HL-60/S4 (cell line): ENCODE measurements around the gene IMPG2.
"Not testable (repeated sequence)": the region's sequence is repeated elsewhere in the genome, so short reads cannot be mapped to it uniquely, and the experiment has no call there.

Experiments used
- in situ Hi-C: fragments of 300-500 bp; cut with MboI; formaldehyde crosslinking; loops from 2 replicates; pipeline ENCODE4 v1.14.3; 2022; ENCODE audit warnings: low sequenced_read_pairs

The IMPG2 gene

GRCh38 chr3:101320475-101320874 lies at the start of gene IMPG2:
Gene IMPG2, minus strand, starts transcription at chr3:101320575. Its CDS starts 203 bp downstream, at chr3:101320372.
- in situ Hi-C loops = no loop called here

- in situ Hi-C loops = no loop called here
Observed at GRCh38 chr3:101362406-101362805, 42.0 kb upstream of the IMPG2 start.

- in situ Hi-C loops = no loop called here
Observed at GRCh38 chr3:101351829-101352228, 31.5 kb upstream of the IMPG2 start.

- in situ Hi-C loops = no loop called here
Observed at GRCh38 chr3:101340591-101340990, 20.2 kb upstream of the IMPG2 start.

- in situ Hi-C loops = no loop called here
Observed at GRCh38 chr3:101333883-101334282, 13.5 kb upstream of the IMPG2 start.

GRCh38 chr3:101329016-101329673 lies 8.8 kb upstream of the IMPG2 start:
- in situ Hi-C loops = no loop called here

GRCh38 chr3:101325393-101326134 lies 5.2 kb upstream of the IMPG2 start:
- in situ Hi-C loops = no loop called here

GRCh38 chr3:101319531-101319930 lies 844 bp downstream of the IMPG2 start:
- in situ Hi-C loops = no loop called here

GRCh38 chr3:101312545-101312944 lies 7.8 kb downstream of the IMPG2 start:
- in situ Hi-C loops = no loop called here

GRCh38 chr3:101311676-101312075 lies 8.7 kb downstream of the IMPG2 start:
- in situ Hi-C loops = no loop called here

GRCh38 chr3:101310978-101311375 lies 9.4 kb downstream of the IMPG2 start:
- in situ Hi-C loops = no loop called here

GRCh38 chr3:101308147-101308772 lies 12.1 kb downstream of the IMPG2 start:
- in situ Hi-C loops = not testable (repeated sequence)

- in situ Hi-C loops = no loop called here
Observed at GRCh38 chr3:101303836-101304235, 16.5 kb downstream of the IMPG2 start.

- in situ Hi-C loops = no loop called here
Observed at GRCh38 chr3:101303089-101303731, 17.2 kb downstream of the IMPG2 start.

- in situ Hi-C loops = no loop called here
Observed at GRCh38 chr3:101300073-101300472, 20.3 kb downstream of the IMPG2 start.

- in situ Hi-C loops = no loop called here
Observed at GRCh38 chr3:101292027-101292426, 28.3 kb downstream of the IMPG2 start.

GRCh38 chr3:101288294-101288693 lies 32.1 kb downstream of the IMPG2 start:
- in situ Hi-C loops = no loop called here

GRCh38 chr3:101284757-101285156 lies 35.6 kb downstream of the IMPG2 start:
- in situ Hi-C loops = no loop called here

GRCh38 chr3:101281521-101282030 lies 38.8 kb downstream of the IMPG2 start:
- in situ Hi-C loops = no loop called here

GRCh38 chr3:101279765-101280385 lies 40.5 kb downstream of the IMPG2 start:
- in situ Hi-C loops = no loop called here

- in situ Hi-C loops = no loop called here
Observed at GRCh38 chr3:101279162-101279561, 41.2 kb downstream of the IMPG2 start.
